GM18520 (cell line): Measurements from ENCODE around the gene NDC80.
"Not testable (repeated sequence)": the region's sequence is repeated elsewhere in the genome, so short reads cannot be mapped to it uniquely, and the experiment has no call there.

Experiments
- ATAC-seq: cut with Tn5 transposase; IDR thresholded peaks from one replicate; pipeline ENCODE4 v1.9.1; 2021; ENCODE audit not compliant: unreplicated experiment

Gene NDC80

GRCh38 chr18:2618009-2618408 is 46.7 kb downstream of the NDC80 start:
- no peak for ATAC-seq

DNA sequence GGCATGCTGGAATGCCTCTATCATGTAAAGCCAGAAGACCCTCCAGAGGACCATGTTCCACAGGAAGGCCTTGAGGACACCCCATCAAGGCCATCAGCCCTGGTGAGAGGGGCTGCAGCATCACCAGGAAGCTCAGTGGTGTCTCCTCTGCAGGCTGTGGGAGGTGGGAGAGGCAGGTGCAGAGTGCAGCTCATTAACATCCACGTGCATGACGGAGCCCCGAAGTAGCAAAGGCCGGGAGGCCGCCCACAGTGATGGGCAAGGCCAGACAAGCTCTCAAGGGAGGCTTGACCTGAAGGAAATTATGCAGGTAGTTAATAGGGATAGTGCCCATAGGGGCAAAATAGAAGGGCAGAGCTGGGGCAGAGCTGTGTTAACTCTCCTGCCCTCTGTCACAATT is 53.9 kb downstream of the NDC80 start:
- no peak for ATAC-seq

- peak; percentile 71 for ATAC-seq
Measured at GRCh38 chr18:2627821-2628276, 56.5 kb downstream of the NDC80 start.

- ATAC-seq, result no peak
Measured at GRCh38 chr18:2629003-2629402, 57.6 kb downstream of the NDC80 start.

GRCh38 chr18:2635586-2635985 is 64.2 kb downstream of the NDC80 start:
- ATAC-seq, result no peak

DNA sequence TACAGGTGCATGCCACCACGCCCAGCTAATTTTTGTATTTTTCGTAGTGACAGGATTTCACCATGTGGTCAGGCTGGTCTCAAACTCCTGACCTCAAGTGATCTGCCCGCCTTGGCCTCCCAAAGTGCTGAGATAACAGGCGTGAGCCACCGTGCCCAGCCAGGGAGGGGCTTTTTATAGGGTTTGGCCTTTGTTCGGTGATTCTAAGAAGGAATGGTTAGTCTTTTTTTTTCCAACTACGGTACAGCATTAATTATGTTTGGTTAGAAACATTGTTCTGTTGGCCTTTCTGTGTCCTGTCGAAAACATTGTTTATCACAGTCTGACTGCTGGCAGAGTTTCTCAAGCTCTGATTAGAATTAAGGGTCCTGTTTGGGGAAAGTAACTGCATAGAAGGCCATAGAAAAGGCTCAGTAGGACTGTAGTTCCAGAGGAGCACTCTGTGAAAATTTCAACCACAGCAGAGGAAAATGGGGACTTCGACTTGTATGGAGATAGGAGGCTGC is 64.8 kb downstream of the NDC80 start:
- ATAC-seq, result no peak

DNA sequence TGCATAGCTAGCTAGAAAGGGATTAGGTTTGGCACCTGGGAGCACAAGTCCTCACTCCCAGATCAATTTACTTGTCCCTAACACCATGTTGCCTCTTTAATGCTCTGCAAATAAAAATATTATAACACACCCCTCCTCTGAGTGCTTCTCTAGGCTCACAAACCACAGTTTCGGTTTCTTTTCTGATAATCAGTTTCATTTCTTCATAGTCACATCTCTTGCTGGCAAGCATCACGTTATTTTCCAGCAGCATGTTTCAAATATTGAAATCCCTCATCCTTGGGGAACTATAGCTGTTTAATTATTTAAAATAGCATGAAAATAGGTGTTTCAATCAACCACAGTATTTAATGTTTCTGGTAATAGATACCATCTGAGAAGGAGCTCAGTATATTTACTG is 70.3 kb downstream of the NDC80 start:
- ATAC-seq, result peak; percentile 76

- no peak for ATAC-seq
Measured at GRCh38 chr18:2642771-2643170, 71.4 kb downstream of the NDC80 start.

GRCh38 chr18:2644535-2644934 is 73.2 kb downstream of the NDC80 start:
- ATAC-seq, result no peak

DNA sequence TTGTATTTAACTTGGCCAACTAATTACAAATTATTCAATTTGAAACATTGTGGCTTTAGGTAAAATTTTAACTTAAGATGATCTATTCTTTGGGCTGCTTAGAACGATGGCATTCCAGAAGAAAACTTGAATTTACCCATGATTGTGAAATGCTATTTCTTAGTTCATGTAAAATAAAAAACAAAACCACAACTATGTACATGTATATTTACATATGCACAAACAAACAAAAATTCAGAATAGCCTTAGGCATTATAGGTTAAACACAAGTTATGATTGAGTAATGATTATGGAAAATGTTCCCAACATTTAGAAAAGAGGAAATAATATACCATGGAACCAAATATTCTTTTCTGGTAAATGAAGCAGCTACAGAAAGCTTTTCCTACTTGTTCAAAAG is 80.6 kb downstream of the NDC80 start:
- ATAC-seq, result no peak

GRCh38 chr18:2653467-2653866 is 82.1 kb downstream of the NDC80 start:
- ATAC-seq, result no peak

DNA sequence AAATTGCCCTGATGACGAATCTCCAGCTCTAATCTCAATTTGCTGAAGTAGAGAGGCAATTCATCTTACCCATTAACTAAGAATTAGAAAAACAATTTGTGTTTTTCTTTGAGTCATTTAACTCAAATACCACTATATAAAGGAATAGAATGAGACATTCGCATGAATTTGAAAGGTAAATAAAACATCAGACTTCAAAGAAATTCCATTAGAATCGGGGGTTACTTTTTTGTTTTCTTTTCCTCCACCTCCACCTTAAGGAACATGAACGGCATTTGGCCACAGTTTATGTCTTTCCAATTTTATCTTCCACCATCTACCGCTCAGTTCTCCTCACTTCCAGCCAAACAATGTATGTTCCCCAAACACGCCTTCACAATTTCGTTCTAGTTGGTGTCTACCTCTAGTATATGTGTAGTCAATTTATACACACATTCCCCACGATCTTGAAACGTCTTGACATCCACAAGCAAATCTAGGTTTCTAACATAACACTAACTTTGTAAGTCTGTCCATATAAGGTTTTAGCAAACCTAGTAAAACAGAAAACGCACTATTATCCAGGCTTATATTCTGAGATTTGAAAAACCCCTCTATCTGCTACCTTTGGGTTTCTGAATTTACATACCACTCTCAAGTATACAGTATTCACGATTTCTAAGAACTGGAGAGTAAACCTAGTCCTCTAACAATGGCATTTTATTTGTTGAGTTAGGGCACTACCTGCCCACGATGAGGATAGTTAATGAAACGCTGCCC is 83.0 kb downstream of the NDC80 start:
- no peak for ATAC-seq

DNA sequence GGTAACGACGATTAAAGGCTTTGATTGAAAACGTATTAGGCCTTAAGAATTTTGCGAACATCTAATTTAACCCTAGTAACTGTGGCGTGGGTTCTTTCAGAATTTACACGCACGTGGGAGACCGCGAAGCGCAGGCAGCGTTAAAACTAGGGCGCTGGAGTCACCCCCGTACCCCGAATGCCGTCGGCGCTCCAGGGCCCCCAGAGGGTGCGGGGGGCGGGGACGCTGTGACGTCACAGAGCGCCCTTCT is 83.5 kb downstream of the NDC80 start:
- ATAC-seq, result peak; percentile 15

GRCh38 chr18:2655178-2655953 is 84.0 kb downstream of the NDC80 start, which contains the start of gene SMCHD1:
Gene SMCHD1, plus strand, starts transcription at chr18:2655726. Its CDS starts 350 bp downstream, at chr18:2656076.
- ATAC-seq, result peak; percentile 66

DNA sequence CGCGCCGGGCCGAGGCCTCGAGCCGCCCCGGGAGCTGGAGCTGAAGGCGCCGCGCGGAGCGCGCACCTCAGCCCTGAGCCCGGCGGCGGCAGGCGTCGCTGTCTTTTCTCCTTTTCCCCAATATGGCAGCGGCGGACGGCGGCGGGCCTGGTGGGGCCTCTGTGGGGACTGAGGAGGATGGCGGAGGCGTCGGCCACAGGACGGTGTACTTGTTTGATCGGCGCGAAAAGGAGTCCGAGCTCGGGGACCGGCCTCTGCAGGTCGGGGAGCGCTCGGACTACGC is 84.5 kb downstream of the NDC80 start:
- no peak for ATAC-seq

GRCh38 chr18:2656237-2656980 is 85.1 kb downstream of the NDC80 start:
- no peak for ATAC-seq

DNA sequence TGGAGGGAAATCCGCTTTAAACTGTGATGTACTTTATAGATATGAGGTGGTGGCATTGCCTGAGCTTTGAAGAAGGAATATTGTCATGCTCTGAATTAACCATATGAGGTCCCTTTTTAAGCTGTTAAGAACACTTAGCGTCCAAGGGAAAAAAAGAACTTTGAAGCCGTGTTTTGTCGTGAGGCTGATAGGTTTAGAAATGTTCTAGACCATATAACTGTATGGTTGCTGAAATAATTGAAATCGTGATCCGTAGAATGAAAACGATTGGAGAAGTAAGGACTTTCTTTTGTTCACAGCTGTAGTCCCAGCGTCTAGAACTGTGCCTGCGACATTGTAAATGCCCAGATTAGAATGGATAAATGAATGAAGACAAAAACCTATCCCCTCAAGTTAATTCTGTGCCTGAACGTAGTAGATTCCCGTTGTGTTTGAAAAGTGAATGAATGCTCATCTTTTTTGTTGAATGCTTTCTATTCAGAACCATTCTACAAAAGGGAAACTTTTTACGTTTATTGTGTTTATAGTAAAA is 85.7 kb downstream of the NDC80 start:
- ATAC-seq, result no peak

GRCh38 chr18:2657788-2658458 is 86.6 kb downstream of the NDC80 start:
- no peak for ATAC-seq

GRCh38 chr18:2660849-2661248 is 89.5 kb downstream of the NDC80 start:
- not testable (repeated sequence) for ATAC-seq

DNA sequence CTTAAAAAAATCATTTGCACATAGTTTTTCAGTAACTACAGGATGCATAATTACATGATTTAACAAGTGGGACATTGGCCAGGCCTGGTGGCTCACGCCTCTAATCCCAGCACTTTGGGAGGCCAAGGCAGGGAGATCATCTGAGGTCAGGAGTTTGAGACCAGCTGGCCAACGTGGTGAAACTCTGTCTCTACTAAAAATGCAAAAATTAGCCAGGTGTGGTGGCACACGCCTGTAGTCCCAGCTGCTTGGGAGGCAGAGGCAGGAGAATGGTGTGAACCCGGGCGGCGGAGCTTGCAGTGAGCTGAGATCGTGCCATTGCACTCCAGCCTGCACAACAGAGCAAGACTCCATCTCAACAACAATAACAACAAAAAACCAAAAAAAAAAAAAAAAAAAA is 90.9 kb downstream of the NDC80 start:
- not testable (repeated sequence) for ATAC-seq

GRCh38 chr18:2662990-2663389 is 91.6 kb downstream of the NDC80 start:
- no peak for ATAC-seq
